ENCODE data around the gene KDM2B. TPM values are rescaled to one million over a fixed set of nuclear protein-coding genes. Genes with fewer than 3 reads are reported as not detected.

The KDM2B gene
- total and polyA plus RNA-seq, 2 experiments from 2014 or later, result 30.8 to 82.1 TPM

GRCh38 chr12:121522971-121523370 is 57.9 kb downstream of the KDM2B start:
- peaks cover 8% of the 10 kb centered on the region for H3K4me1 ChIP-seq (ENCODE audit: low read depth)
- no peaks in the 10 kb centered on the region for H3K9me3 ChIP-seq (ENCODE audit: low read depth)
- H3K4me3 ChIP-seq, result no peak overlapping the region
- no peak for TF ChIP-seq CTCF (IDR thresholded peaks at IDR 0.05; ENCODE audit: low read depth, low read length)
- peaks cover 3% of the 10 kb centered on the region for H3K36me3 ChIP-seq
- peak in 1 of 2 donors; percentile 17 for DNase-seq (ENCODE audit: low read depth in 1 of 2, low spot score in 1 of 2)
- no peak overlapping the region for H3K27ac ChIP-seq
- H3K27me3 ChIP-seq, result no peaks in the 10 kb centered on the region

GRCh38 chr12:121520586-121521086 is 60.2 kb downstream of the KDM2B start:
- Histone ChIP-seq H3K4me1 (ENCODE audit: low read depth) (peaks cover 8% of the 10 kb centered on the region), H3K27ac (peak overlapping the region; percentile 9)

GRCh38 chr12:121520119-121520518 is 60.7 kb downstream of the KDM2B start:
- peaks cover 8% of the 10 kb centered on the region for H3K4me1 ChIP-seq (ENCODE audit: low read depth)

More at GRCh38 chr12:121520586-121521086, 60.2 kb downstream of the KDM2B start:
- no peaks in the 10 kb centered on the region for H3K9me3 ChIP-seq (ENCODE audit: low read depth)
- H3K27me3 ChIP-seq, result no peaks in the 10 kb centered on the region
- peaks cover 3% of the 10 kb centered on the region for H3K36me3 ChIP-seq
- TF ChIP-seq CTCF (IDR thresholded peaks at IDR 0.05; ENCODE audit: low read depth, low read length), result no peak
- H3K4me3 ChIP-seq, result no peak overlapping the region
- DNase-seq (ENCODE audit: low read depth in 1 of 2, low spot score in 1 of 2), result no peak

GRCh38 chr12:121519227-121519626 is 61.6 kb downstream of the KDM2B start:
- TF ChIP-seq CTCF (IDR thresholded peaks at IDR 0.05; ENCODE audit: low read depth, low read length), result no peak
- peaks cover under 1% of the 10 kb centered on the region for H3K4me1 ChIP-seq (ENCODE audit: low read depth)

More at GRCh38 chr12:121520119-121520518, 60.7 kb downstream of the KDM2B start:
- peak overlapping the region; percentile 9 for H3K27ac ChIP-seq
- H3K9me3 ChIP-seq (ENCODE audit: low read depth), result no peaks in the 10 kb centered on the region
- no peaks in the 10 kb centered on the region for H3K27me3 ChIP-seq
- no peak for DNase-seq (ENCODE audit: low read depth in 1 of 2, low spot score in 1 of 2)
- TF ChIP-seq CTCF (IDR thresholded peaks at IDR 0.05; ENCODE audit: low read depth, low read length), result no peak
- no peak overlapping the region for H3K4me3 ChIP-seq
- peaks cover 3% of the 10 kb centered on the region for H3K36me3 ChIP-seq

GRCh38 chr12:121518656-121519055 is 62.2 kb downstream of the KDM2B start:
- Histone ChIP-seq H3K4me3 (no peak overlapping the region), H3K27me3 (no peaks in the 10 kb centered on the region), H3K27ac (peak overlapping the region; percentile 33), H3K4me1 (ENCODE audit: low read depth) (no peaks in the 10 kb centered on the region), H3K36me3 (peaks cover 3% of the 10 kb centered on the region), H3K9me3 (ENCODE audit: low read depth) (no peaks in the 10 kb centered on the region)
- no peak for DNase-seq (ENCODE audit: low read depth in 1 of 2, low spot score in 1 of 2)
- no peak for TF ChIP-seq CTCF (IDR thresholded peaks at IDR 0.05; ENCODE audit: low read depth, low read length)

More at GRCh38 chr12:121519227-121519626, 61.6 kb downstream of the KDM2B start:
- Histone ChIP-seq H3K36me3 (peaks cover 3% of the 10 kb centered on the region), H3K27ac (no peak overlapping the region), H3K9me3 (ENCODE audit: low read depth) (no peaks in the 10 kb centered on the region), H3K4me3 (no peak overlapping the region), H3K27me3 (no peaks in the 10 kb centered on the region)
- no peak for DNase-seq (ENCODE audit: low read depth in 1 of 2, low spot score in 1 of 2)

Measured in cardiac muscle cell (in vitro differentiated cells and primary cell).